Renal pelvis (tissue), 4 donors: ENCODE measurements around the gene AHNAK. TPM values are rescaled to one million over a fixed set of nuclear protein-coding genes. Genes with fewer than 3 reads are reported as not detected.
"Not testable (repeated sequence)": the region's sequence is repeated elsewhere in the genome, so short reads cannot be mapped to it uniquely, and the experiment has no call there.

Experiments
- DNase-seq: peaks from one replicate; pipeline ENCODE4 v3.0.0-alpha.2; 2013
- polyA plus RNA-seq, 3 donors: library from polyadenylated mRNA; unstranded; fragments of 120-200 nt; gene quantifications; one replicate each; pipeline ENCODE4 v1.2.1, GENCODE V29; 2013; ENCODE audit not compliant: insufficient read length in 3 of 3

Gene AHNAK
- polyA plus RNA-seq, 3 donors, result 199 to 275 (median 229) TPM

- peak; percentile 48 for DNase-seq
Observed at GRCh38 chr11:62574363-62575071, 27.9 kb upstream of the AHNAK start.

- DNase-seq, result peak; percentile 100
Observed at GRCh38 chr11:62573592-62574362, 27.2 kb upstream of the AHNAK start, which contains the start of gene EEF1G. Gene EEF1G (minus strand): TSS chr11:62573891. CDS start chr11:62573842, 49 bp downstream.

GRCh38 chr11:62573006-62573591 is 26.5 kb upstream of the AHNAK start:
- no peak for DNase-seq

GRCh38 chr11:62572431-62572830 is 25.8 kb upstream of the AHNAK start:
- no peak for DNase-seq

- not testable (repeated sequence) for DNase-seq
Observed at GRCh38 chr11:62571493-62571892, 24.9 kb upstream of the AHNAK start.

GRCh38 chr11:62570903-62571302 is 24.3 kb upstream of the AHNAK start:
- not testable (repeated sequence) for DNase-seq

- no peak for DNase-seq
Observed at GRCh38 chr11:62569611-62570010, 23.0 kb upstream of the AHNAK start.

GRCh38 chr11:62567018-62567633 is 20.5 kb upstream of the AHNAK start:
- DNase-seq, result no peak

- DNase-seq, result no peak
Observed at GRCh38 chr11:62566247-62566646, 19.6 kb upstream of the AHNAK start.

- DNase-seq, result no peak
Observed at GRCh38 chr11:62565100-62565802, 18.6 kb upstream of the AHNAK start.

- DNase-seq, result not testable (repeated sequence)
Observed at GRCh38 chr11:62561677-62562230, 15.1 kb upstream of the AHNAK start.

GRCh38 chr11:62560566-62561103 is 14.0 kb upstream of the AHNAK start:
- DNase-seq, result no peak

GRCh38 chr11:62559626-62560025 is 13.0 kb upstream of the AHNAK start:
- not testable (repeated sequence) for DNase-seq

- DNase-seq, result no peak
Observed at GRCh38 chr11:62559204-62559603, 12.6 kb upstream of the AHNAK start.

- DNase-seq, result no peak
Observed at GRCh38 chr11:62558669-62559068, 12.1 kb upstream of the AHNAK start.

- DNase-seq, result no peak
Observed at GRCh38 chr11:62556875-62557631, 10.4 kb upstream of the AHNAK start.

GRCh38 chr11:62556108-62556874 is 9.7 kb upstream of the AHNAK start:
- DNase-seq, result peak; percentile 80

- DNase-seq, result no peak
Observed at GRCh38 chr11:62555464-62556107, 9.0 kb upstream of the AHNAK start.
